Fibroblast of skin of scalp (primary cell): Measurements from ENCODE around the gene ZBTB39.
"Not testable (repeated sequence)": the region's sequence is repeated elsewhere in the genome, so short reads cannot be mapped to it uniquely, and the experiment has no call there.

ENCODE experiments used
- DNase-seq: peaks from one replicate; pipeline ENCODE4 v3.0.0-alpha.2; 2013

Gene ZBTB39

DNA sequence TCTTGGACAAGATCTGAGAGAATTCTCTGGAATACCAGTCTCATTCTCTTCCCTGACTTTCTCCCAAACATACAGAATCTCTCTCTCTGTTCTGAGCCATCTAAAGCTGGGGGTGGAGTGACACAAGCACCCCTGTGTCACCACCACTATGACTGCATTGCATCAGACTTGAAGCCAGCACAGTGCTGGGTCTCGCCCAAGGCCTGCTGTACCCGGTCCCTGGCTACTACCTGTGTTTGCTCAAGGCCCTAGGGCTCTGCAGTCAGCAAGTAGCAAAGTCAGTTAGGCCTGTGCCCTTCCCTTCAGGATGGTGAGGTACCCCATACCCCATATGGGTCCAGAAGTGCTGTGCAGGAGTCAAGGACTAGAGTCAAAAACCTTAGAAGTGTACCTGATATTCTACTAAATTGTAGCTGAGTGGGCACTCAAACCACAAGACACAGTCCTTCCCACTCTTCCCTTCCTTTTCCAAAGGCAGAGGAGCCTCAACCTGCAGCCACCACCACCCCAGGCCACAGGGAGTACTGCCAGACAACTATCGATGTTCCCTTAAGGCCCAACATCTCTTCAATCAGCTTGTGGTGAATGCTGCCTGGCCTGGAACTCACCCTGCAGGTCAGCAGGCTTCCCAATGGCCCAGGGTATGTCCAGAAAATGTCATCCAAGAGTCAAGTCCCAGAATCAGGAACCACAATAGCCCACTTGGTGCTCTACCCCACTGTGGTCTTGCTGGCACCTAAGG lies 27.8 kb downstream of the ZBTB39 start:
- DNase-seq, result no peak

DNA sequence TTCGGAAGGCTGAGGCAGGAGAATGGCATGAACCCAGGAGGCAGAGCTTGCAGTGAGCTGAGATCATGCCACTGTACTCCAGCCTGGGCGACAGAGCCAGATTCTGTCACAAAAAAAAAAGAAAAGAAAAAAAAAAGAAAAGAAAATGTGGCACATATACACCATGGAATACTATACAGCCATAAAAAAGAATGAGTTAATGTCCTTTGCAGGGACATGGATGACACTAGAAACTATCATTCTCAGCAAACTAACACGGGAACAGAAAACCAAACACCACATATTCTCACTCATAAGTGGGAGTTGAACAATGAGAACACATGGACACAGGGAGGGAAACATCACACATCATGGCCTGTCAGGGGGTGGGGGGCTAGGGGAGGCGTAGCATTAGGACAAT lies 29.0 kb downstream of the ZBTB39 start:
- not testable (repeated sequence) for DNase-seq

DNA sequence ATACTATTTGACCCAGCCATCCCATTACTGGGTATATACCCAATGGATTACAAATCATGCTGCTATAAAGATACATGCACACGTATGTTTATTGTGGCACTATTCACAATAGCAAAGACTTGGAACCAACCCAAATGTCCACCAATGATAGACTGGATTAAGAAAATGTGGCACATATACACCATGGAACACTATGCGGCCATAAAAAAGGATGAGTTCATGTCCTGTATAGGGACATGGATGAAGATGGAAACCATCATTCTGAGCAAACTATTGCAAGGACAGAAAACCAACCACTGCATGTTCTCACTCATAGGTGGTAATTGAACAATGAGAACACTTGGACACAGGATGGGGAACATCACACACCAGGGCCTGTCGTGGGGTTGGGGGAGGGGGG lies 32.1 kb downstream of the ZBTB39 start:
- not testable (repeated sequence) for DNase-seq

DNA sequence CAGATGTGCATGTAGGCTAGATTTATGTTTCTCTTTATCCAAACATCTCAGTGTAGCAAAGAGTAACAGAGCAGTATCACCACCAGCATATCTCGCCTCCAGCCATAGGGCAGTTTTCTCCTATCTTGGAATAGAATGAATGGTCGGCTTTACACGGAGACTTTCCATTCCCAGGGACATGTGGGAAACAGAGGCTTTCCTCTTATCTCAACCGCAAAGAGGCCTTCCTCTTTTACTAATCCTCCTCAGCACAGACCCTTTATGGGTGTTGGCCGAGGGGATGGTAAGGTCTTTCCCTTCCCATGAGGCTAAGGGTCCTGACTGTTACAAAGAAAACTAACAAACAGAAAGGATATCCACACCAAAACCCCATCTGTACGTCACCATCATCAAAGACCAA lies 37.4 kb downstream of the ZBTB39 start:
- DNase-seq, result not testable (repeated sequence)

DNA sequence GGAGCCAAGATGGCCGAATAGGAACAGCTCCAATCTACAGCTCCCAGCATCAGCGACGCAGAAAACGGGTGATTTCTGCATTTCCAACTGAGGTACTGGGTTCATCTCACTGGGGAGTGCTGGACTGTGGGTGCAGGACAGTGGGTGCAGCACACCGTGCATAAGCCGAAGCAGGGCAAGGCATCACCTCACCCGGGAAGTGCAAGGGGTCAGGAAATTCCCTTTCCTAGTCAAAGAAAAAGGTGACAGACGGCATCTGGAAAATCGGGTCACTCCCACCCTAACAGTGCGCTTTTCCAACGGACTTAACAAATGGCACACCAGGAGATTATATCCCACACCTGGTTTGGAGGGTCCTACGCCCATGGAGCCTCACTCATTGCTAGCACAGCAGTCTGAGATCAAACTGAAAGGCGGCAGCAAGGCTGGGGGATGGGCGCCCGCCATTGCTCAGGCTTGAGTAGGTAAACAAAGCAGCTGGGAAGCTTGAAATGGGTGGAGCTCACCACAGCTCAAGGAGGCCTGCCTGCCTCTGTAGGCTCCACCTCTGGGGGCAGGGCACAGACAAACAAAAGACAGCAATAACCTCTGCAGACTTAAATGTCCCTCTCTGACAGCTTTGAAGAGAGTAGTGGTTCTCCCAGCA lies 40.2 kb downstream of the ZBTB39 start:
- DNase-seq, result not testable (repeated sequence)

DNA sequence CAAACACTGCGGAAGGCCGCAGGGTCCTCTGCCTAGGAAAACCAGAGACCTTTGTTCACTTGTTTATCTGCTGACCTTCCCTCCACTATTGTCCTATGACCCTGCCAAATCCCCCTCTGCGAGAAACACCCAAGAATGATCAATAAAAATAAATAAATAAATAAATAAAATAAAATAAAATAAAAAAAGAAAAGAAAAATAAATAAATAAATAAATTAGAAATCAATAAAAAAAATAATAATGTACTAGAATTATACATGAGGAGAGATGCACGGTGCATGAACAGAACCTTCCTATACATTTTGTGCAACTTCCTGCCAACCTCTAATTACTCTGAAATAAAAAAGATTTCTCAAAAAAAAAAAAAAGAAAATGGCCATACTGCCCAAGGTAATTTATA lies 41.2 kb downstream of the ZBTB39 start:
- DNase-seq, result not testable (repeated sequence)

DNA sequence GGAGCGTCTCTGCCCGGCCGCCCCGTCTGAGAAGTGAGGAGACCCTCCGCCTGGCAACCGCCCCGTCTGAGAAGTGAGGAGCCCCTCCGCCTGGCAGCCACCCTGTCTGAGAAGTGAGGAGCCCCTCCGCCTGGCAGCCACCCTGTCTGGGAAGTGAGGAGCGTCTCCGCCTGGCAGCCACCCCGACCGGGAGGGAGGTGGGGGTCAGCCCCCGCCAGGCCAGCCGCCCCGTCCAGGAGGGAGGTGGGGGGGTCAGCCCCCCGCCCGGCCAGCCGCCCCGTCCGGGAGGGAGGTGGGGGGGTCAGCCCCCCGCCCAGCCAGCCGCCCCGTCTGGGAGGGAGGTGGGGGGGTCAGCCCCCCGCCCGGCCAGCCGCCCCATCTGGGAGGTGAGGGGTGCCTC lies 42.8 kb downstream of the ZBTB39 start:
- not testable (repeated sequence) for DNase-seq

DNA sequence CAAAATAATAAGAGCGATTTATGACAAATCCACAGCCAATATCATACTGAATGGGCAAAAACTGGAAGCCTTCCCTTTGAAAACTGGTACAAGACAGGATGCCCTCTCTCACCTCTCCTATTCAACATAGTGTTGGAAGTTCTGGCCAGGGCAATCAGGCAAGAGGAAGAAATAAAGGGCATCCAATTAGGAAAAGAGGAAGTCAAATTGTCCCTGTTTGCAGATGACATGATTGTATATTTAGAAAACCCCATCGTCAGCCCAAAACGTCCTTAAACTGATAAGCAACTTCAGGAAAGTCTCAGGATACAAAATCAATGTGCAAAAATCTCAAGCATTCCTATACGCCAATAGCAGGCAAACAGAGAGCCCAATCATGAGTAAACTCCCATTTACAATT lies 44.1 kb downstream of the ZBTB39 start:
- not testable (repeated sequence) for DNase-seq

DNA sequence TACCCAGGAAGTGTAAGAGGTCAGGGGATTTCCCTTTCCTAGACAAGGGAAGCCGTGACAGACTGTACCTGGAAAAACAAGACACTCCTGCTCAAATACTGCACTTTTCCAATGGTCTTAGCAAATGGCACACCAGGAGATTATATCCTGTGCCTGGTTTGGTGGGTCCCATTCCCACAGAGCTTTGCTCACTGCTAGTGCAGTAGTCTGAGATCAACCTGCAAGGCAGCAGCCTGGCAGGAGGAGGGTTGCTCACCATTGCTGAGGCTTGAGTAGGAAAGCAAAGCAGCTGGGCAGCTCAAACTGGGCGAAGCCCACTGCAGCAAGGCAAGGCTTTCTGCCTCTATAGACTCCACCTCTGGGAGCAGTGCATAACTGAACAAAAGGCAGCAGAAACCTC lies 47.9 kb downstream of the ZBTB39 start:
- DNase-seq, result no peak

DNA sequence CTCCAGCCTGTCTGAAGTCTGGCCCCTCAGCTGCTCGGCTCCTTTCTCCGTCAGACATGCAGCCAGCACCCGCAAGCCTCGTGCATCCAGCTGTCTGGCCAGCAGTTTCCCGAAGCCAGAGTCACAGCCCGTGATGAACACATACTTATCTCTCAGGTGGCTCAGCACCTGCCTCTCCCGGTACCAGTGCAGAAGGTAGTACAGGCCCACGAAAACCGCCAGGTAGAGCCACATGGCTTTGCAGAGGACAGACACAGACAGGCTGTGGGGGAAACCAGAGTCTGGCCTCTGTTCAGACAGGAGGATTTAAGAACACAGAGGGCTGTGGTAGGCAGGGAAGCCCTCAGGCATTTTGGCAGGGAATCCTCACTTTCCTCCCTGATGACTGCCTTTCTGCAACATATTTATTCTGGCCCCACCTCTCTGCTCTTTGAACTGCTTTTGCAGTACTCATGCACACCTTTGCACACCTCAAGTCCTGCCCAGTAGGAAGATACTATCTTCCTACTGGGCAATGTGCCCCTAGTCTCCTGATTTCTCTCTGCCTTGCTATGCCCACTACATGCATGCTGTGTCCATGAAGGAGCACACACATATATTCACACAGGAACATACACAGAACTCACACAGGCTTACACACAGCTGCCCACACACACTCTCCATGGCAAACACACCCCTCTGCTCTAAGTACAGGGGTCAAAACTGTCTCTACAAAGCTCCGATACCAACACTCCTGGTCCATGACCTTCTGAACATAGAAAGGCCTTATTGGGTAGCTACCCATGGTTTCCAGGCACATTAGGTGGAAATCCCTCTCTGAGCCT lies 48.9 kb downstream of the ZBTB39 start, which contains the start of gene RDH16:
Gene RDH16 (minus strand): TSS at position 380 of the 824 bp plus-strand sequence. CDS start 146 bp downstream, at position 234.
- no peak for DNase-seq

DNA sequence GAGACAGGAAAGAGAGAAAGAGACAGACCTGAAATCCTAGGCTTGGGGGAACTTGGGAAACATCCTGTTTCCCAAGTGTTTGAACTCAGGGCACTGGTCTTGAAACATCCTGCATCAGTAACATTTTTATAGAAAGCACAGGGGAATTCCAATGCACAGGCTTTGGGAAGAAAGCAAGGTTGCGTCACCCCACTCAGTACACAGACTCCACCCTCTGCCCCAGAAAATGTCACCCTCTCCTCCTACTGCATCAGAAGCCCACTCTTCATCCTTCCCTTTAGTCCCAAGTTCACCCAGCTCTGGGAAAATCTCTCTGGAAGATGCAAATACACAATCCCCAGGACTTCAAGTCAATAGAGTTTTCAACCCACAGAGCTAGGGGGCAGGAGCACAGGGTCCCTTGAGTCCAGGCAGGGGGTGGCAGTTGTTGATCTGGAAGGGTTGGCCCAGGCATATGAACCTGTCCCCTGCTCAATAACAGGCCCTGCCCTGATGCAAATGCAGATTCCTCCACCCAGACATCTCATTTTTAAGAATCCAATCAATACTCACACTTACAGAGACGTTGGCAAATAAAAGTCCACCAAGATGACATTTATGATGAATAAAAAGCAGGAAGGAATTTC lies 50.6 kb downstream of the ZBTB39 start:
- no peak for DNase-seq

DNA sequence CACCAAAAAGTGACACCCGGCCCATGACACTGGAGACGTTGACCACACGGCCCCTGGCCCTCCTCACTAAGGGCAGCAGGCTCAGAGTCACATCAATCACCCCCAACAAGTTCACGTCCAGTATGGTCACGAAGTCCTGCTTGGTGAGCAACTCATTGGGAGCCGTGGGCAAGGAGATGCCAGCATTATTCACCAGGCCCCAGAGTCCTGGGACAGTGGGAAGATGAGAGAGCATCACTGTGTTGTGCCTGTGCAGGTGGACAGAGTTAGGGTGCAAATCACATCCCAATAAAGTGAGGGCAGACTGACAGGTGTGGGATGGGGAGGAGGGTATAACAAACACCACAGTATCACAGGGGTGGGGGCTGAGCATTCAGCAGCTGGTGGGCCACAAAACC lies 51.4 kb downstream of the ZBTB39 start:
- DNase-seq, result no peak

DNA sequence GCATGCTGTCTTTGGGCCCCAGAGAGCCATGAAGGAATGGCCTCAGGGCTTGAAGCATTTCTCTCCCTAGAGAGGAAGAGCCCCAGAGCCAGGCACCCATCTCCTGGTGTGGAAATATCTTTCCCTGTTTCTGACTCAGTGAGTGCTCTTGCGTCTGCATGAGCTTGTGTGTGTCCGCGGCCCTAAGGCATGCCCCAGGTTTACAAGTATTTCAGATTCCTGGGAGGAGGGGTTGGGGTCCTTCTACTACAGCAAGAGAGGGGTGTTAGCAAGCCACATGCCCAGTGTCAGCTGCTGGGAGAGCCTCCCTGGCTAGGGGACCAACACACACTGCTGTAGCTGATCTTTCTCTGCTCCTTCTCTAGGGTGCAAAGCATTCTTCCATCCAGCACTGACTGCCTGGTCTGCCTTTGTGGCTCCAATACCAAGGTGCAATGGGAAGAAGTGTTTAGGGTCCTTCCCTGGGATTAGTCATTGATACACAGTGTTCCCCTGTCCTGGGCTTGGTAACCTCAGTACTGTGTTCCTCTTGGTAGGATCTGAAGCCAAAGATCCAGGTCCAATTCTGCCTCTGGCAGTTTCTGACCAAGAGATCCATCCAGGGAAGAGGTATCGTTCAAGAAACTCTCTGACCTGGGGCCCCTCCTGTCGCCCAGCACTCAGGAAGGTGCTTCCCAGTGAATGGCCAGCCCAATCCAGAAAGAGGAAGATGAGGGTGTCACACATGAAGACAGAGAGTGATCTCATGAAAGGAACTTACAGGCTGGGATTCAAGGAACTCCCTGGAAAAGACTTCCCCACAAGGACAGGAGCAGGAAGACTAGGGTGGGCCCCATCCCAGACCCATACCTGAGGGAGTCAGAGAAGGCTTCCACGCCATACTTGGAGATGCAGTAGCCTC lies 52.0 kb downstream of the ZBTB39 start:
- no peak for DNase-seq

DNA sequence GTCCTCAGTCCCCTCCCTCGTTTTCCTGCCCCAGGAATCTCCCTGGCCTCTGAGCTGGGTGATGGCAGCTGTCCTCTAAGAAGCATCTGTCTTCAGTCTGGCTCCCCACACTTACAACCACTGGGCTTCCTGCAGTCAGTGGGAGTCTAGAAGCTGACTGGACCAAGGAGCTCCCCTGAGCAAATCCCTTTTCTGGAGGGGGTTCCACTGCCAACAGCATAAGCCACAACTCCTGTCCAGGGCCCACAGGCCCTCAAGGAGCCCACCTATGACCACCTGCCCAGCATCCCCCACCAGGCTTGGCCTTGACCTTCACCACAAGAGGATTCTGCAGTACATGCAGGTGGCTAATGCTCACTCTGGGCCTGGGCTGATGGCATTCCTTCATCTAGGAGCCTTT lies 53.0 kb downstream of the ZBTB39 start:
- DNase-seq, result no peak

DNA sequence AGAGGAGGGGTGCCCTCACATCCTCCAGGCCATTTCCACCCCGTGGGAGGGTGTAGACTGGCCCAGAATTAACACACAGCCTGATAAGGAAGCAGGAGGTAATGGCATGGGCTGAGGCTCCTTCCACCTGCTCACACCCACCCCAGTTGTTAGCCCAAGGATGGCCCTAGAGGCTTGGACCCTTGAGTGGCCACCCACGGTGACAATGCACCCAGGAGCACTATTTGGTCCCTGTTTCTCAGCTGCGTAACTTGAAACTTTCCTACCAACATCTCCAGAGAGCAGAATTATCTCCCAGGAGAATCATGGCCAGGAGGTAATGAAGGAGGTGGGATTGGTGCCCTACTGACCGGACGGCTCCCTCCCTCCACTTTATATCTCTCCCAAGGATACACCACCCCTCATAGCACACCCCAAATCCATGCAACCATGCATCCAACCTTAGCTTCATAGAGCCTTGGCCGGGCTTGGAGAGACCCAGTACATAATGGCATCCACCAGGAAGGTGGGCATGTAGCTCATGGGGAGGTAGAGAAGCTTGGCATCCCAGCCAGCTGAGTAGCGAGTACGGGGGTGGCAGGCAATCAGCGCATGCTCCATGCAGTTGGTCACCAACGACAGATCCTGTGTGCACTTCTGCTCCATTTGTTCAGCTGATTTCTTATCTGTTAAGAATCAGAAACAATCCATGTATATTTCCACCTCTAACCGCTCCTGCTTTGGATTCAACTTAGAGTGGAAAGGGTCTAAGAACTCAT lies 54.6 kb downstream of the ZBTB39 start:
- no peak for DNase-seq

DNA sequence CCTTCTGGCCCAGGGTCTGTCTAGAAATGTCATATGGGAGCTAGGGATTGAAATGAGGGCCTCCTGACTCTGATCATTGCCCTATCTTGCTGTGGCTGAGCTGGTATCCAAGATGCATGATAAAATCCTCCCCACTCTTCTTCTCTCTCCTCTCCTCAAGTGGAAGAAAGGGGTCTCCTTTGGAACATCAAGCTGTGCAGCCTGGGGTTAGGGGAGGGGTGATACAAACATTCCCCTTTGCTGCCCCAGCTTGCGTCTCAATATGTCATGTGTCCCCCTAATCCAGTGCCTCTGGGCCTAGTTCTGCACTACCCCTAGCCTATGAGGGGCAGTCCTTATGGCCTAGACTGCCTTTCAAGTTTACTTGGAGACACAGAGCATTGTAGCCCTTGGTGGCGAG lies 57.5 kb downstream of the ZBTB39 start:
- no peak for DNase-seq
